LNCAP (cell line): ENCODE data around the gene PAPPA.

ENCODE experiments used
- CTCF ChIP-seq: fragments of 450-650 bp; IDR thresholded peaks from 2 replicates; pipeline ENCODE4 v1.5.1; 2017; ENCODE audit warnings: mild to moderate bottlenecking

Gene PAPPA

DNA sequence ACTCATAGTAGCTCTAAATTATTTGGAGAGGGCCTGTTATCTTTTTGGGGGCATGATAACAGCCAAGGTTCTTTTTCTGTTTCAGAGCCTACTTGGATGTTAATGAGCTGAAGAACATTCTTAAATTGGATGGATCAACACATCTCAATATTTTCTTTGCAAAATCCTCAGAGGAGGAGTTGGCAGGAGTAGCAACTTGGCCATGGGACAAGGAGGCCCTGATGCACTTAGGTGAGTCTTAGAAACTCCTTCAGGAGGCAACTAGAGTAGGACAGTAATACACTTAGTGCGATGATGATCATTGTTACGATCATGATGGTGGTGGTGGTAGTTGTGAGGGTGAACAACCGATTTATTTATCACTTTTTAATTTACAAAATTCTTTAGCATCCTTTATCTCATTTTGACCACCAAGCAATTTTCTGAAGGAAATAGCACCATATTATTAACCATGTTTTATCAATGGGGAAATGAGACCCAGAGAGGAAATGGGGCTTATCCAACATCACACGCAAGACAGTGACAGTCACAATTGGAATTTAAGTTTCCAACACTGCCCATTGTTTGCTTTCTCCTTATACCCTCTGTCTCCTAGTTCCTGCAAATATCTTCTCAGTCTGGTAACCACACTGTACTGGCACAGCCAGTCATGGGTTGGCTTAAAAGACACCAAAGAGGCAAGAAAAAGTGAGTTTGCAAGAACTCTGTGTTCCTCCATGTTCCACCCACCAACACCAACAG, 54.0 kb downstream of the PAPPA start:
- no peak for TF ChIP-seq CTCF

GRCh38 chr9:116208417-116209232, 55.0 kb downstream of the PAPPA start:
- no peak for TF ChIP-seq CTCF

GRCh38 chr9:116209414-116210116, 56.0 kb downstream of the PAPPA start:
- TF ChIP-seq CTCF, result no peak

DNA sequence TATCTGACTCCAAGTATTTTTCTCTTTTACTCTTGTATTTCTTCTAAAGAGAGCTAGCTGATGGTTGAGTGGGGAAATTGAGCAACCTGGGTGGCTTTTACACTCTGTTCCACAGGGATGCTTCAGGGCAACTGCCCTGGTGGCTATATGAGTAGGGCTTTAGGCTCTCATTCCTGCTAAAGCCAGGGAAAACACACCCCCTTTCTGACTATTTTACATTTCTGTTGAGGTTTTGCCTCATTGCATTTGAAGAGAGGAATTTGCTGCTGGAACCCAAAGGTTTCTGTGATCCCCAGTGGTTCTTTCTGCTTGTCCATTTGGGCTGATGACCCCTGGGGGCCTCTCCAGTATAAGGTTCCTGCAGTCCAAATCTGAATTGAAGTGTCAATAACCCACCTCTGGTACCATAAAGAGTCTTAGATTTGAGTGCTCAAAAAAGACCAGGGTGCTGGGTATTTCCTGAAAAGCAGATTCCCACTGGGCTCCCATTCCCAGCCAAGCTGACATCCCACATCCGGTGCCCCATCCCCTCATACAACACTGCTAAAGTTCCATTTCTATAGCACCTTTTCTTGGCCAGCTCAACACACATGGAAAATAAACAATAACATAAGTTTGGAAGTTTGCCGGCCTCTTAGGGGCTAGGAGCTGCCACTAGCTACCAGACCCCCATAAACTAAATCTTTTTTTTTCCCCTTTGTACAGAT, 59.5 kb downstream of the PAPPA start:
- no peak for TF ChIP-seq CTCF

DNA sequence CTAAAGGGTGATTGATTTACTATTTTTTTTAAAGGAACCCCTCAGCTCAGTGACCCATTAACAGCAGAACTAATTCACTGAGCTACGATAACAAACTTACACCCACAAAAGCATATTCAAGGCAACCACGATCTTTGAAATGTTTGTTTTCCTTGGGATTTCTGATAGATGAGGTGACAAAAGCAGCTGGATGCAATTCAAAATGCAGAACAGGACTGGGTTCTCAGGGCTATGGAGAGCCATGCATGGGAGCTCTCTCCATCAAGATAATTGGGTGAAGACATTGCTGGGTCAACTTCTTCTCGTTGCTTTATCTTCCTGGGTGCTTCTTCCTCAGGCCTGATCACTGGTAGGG, 60.1 kb downstream of the PAPPA start:
- no peak for TF ChIP-seq CTCF

DNA sequence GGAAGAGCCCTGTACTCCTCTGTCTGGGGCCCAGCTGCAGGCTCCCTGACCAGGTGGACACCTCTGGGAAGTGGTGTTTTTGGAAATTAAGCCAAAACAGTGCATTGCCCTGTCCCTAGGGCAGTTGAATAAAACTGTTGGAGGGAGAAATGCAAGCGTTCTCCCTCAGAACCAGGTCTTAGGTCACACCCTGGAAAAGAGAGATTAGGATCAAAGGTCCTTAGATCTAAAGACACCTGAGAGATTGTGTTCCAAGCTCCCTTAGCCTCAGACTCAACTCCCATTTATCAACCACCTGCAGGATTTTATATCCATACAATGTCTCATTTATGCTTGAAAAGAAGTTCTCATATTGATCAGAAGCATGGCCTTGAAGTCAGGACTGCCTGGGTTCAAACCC, 64.8 kb downstream of the PAPPA start:
- no peak for TF ChIP-seq CTCF

DNA sequence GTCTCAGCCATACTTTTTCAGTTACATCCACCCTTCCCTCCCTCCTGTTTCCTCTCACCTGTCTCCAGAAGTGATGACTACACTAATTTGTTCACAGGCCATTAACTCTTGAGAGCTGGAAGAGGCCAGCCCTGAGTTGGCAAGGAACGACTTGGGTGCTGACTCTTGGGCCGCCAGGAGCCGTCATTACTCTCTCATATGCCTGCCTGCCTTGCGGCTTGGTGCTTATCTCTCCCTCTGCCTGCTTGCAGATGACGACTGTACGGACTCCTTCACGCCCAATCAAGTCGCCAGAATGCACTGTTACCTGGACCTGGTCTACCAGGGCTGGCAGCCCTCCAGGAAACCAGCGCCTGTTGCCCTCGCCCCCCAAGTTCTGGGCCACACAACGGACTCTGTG, 66.1 kb downstream of the PAPPA start:
- no peak for TF ChIP-seq CTCF
